Neural progenitor cell (in vitro differentiated cells): ENCODE measurements around the gene DNAH10.

Experiments used
- CTCF ChIP-seq: fragments of 200-600 bp; sonication (generic); IDR thresholded peaks from 2 replicates; pipeline ENCODE4 v1.5.1; 2017; ENCODE audit warnings: antibody characterized with exemption, mild to moderate bottlenecking
- EZH2 ChIP-seq: fragments of 200-600 bp; sonication (generic); IDR thresholded peaks from 2 replicates; pipeline ENCODE4 v1.6.1; 2017; ENCODE audit warnings: antibody characterized with exemption, mild to moderate bottlenecking, moderate library complexity

GRCh38 chr12:123713823-123714585 is 48.1 kb upstream of the DNAH10 start:
- TF ChIP-seq CTCF (no peak), EZH2 (no peak)
